Peyer's patch (tissue), 4 donors: ENCODE measurements around the gene ZNF672.

Experiments
- POLR2A ChIP-seq, 2 donors: fragments of 450-650 bp; IDR thresholded peaks; one replicate each; pipeline ENCODE4 v1.5.1; 2017; ENCODE audit warnings: antibody characterized with exemption in 2 of 2, mild to moderate bottlenecking in 2 of 2, moderate library complexity in 2 of 2
- TF ChIP-seq, protein P1 (sequence below), 6 experiments: fragments of 450-650 bp in 4 of 6; fragments of 200-600 bp in 2 of 6; sonication (generic) in 1 of 6; IDR thresholded peaks; one replicate each; pipeline ENCODE4 v1.5.1; 2017 to 2019; ENCODE audit warnings: antibody characterized with exemption in 6 of 6, mild to moderate bottlenecking in 3 of 6, moderate library complexity in 1 of 6

DNA sequence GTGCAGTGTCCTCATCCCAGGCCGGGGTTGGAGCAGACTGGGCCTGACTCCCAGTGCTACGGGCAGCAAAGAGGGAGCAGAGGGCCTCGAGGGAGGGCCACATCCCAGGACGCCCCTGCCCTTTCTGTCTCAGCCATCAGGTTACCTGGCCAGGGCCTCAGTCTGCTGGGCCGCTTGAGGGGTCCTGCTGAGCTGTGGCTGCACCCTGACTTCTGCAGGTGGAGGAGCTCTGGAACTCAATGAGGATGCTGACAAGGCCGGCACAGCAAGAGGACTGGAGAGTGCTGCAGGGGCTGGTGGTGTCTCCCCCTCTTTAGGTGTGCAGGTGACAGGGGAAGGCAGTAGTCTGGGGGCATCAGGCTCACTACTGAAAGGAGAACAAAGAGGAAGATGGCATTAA, 17.6 kb downstream of the ZNF672 start:
- TF ChIP-seq POLR2A (IDR thresholded peaks at IDR 0.05): no peak
- TF ChIP-seq, protein P1, sequence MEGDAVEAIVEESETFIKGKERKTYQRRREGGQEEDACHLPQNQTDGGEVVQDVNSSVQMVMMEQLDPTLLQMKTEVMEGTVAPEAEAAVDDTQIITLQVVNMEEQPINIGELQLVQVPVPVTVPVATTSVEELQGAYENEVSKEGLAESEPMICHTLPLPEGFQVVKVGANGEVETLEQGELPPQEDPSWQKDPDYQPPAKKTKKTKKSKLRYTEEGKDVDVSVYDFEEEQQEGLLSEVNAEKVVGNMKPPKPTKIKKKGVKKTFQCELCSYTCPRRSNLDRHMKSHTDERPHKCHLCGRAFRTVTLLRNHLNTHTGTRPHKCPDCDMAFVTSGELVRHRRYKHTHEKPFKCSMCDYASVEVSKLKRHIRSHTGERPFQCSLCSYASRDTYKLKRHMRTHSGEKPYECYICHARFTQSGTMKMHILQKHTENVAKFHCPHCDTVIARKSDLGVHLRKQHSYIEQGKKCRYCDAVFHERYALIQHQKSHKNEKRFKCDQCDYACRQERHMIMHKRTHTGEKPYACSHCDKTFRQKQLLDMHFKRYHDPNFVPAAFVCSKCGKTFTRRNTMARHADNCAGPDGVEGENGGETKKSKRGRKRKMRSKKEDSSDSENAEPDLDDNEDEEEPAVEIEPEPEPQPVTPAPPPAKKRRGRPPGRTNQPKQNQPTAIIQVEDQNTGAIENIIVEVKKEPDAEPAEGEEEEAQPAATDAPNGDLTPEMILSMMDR (IDR thresholded peaks at IDR 0.05): no peak
